HepG2 (cell line): ENCODE data around the gene CHADL. TPM values are rescaled to one million over a fixed set of nuclear protein-coding genes. Genes with fewer than 3 reads are reported as not detected.

Experiments
- AHR ChIP-seq: IDR thresholded peaks from 2 replicates; pipeline ENCODE4 v1.6.1; 2018; ENCODE audit warnings: missing genetic modification reagents, missing compliant biosample characterization
- ARID2 ChIP-seq: sonication (generic); formaldehyde crosslinking; IDR thresholded peaks from 2 replicates; pipeline ENCODE4 v1.8.1; 2022; ENCODE audit warnings: mild to moderate bottlenecking, missing genetic modification reagents, borderline replicate concordance
- BCL6 ChIP-seq: IDR thresholded peaks from 2 replicates; pipeline ENCODE4 v1.6.1; 2016; ENCODE audit warnings: missing genetic modification reagents, missing compliant biosample characterization
- CREB3 ChIP-seq: sonication (generic); formaldehyde crosslinking; IDR thresholded peaks from 2 replicates; pipeline ENCODE4 v1.5.0; 2020; ENCODE audit warnings: missing genetic modification reagents
- FOXA1 ChIP-seq, 2 experiments: fragments of 450-650 bp in 1 of 2; sonication (generic) in 1 of 2; formaldehyde crosslinking in 1 of 2; IDR thresholded peaks; 2 replicates each; pipeline versions ENCODE4 v1.4.0 to v1.6.1; 2016 to 2020; ENCODE audit warnings: missing genetic modification reagents in 1 of 2
- FOXC1 ChIP-seq: sonication (generic); formaldehyde crosslinking; IDR thresholded peaks from 2 replicates; pipeline ENCODE4 v1.8.0; 2022; ENCODE audit warnings: mild to moderate bottlenecking, missing genetic modification reagents, borderline replicate concordance
- HOMEZ ChIP-seq: IDR thresholded peaks from 2 replicates; pipeline ENCODE4 v1.6.1; 2016; ENCODE audit warnings: low read depth
- HOXA7 ChIP-seq: sonication (generic); formaldehyde crosslinking; IDR thresholded peaks from 2 replicates; pipeline ENCODE4 v1.8.1; 2022; ENCODE audit warnings: mild to moderate bottlenecking, missing genetic modification reagents, moderate library complexity
- MLXIP ChIP-seq: sonication (generic); formaldehyde crosslinking; IDR thresholded peaks from 2 replicates; pipeline ENCODE4 v1.9.0; 2021; ENCODE audit warnings: missing genetic modification reagents, borderline replicate concordance
- NPAS2 ChIP-seq: sonication (generic); formaldehyde crosslinking; IDR thresholded peaks from 2 replicates; pipeline ENCODE4 v1.8.0; 2022; ENCODE audit warnings: mild to moderate bottlenecking, missing genetic modification reagents, borderline replicate concordance
- PAF1 ChIP-seq: IDR thresholded peaks from 2 replicates; pipeline ENCODE4 v1.6.1; 2016; ENCODE audit warnings: missing genetic modification reagents, missing compliant biosample characterization
- POLR2G ChIP-seq: fragments of 200-400 bp; formaldehyde crosslinking; IDR thresholded peaks from 2 replicates; pipeline ENCODE4 v1.6.1; 2018; ENCODE audit warnings: mild to moderate bottlenecking, low read depth, low read length, moderate library complexity
- RFX1 ChIP-seq: fragments of 450-650 bp; IDR thresholded peaks from 2 replicates; pipeline ENCODE4 v1.6.1; 2017
- RFX5 ChIP-seq: IDR thresholded peaks from 2 replicates; pipeline ENCODE4 v1.6.1; 2011; ENCODE audit warnings: low read depth, low read length, improper control_type of control experiment
- RFXANK ChIP-seq: IDR thresholded peaks from 2 replicates; pipeline ENCODE4 v1.6.1; 2016
- SP5 ChIP-seq: IDR thresholded peaks from 2 replicates; pipeline ENCODE4 v1.6.1; 2016; ENCODE audit warnings: low read depth, borderline replicate concordance
- ZNF160 ChIP-seq: sonication (generic); formaldehyde crosslinking; IDR thresholded peaks from 2 replicates; pipeline ENCODE4 v1.8.0; 2022; ENCODE audit warnings: mild to moderate bottlenecking, inconsistent platforms, missing genetic modification reagents
- ZNF350 ChIP-seq: sonication (generic); formaldehyde crosslinking; IDR thresholded peaks from 2 replicates; pipeline ENCODE4 v1.4.0; 2020; ENCODE audit warnings: mild to moderate bottlenecking, low read depth, missing genetic modification reagents, borderline replicate concordance
- ZNF510 ChIP-seq: sonication (generic); formaldehyde crosslinking; IDR thresholded peaks from 2 replicates; pipeline ENCODE4 v1.4.0; 2020; ENCODE audit warnings: low read depth, mild to moderate bottlenecking, missing genetic modification reagents
- ZNF670 ChIP-seq: sonication (generic); formaldehyde crosslinking; IDR thresholded peaks from 2 replicates; pipeline ENCODE4 v1.8.0; 2022; ENCODE audit warnings: mild to moderate bottlenecking, missing genetic modification reagents, borderline replicate concordance
- ZNF775 ChIP-seq: sonication (generic); formaldehyde crosslinking; IDR thresholded peaks from 2 replicates; pipeline ENCODE4 v1.4.0; 2020; ENCODE audit warnings: missing genetic modification reagents, mild to moderate bottlenecking, moderate library complexity, borderline replicate concordance
- polyA plus RNA-seq, 8 experiments: library from polyadenylated mRNA; depleted of rRNA in 3 of 8; stranded (reverse) in 7 of 8; unstranded in 1 of 8; fragments of >200 nt; fragmentation: Illumina TruSeq in 4 of 8; extraction: Trizol in 4 of 8; gene quantifications; 2 replicates each; pipeline versions ENCODE4 v1.2.1 to v1.2.3, GENCODE V29; 2011 to 2016; ENCODE audit warnings: low read depth in 4 of 8, missing spikeins in 1 of 8, mixed read lengths in 1 of 8; ENCODE audit not compliant: insufficient read depth in 1 of 8
- total RNA-seq, 5 experiments: library from RNA; depleted of rRNA; stranded (reverse); fragments of >200 nt; fragmentation: Illumina TruSeq; extraction: Trizol; gene quantifications; 2 replicates each; pipeline ENCODE4 v1.2.3, GENCODE V29; 2016; ENCODE audit warnings: low read depth in 1 of 5
- TF ChIP-seq, protein P1 (sequence below): sonication (generic); formaldehyde crosslinking; IDR thresholded peaks from 2 replicates; pipeline ENCODE4 v1.4.0; 2020; ENCODE audit warnings: missing genetic modification reagents, borderline replicate concordance

Gene CHADL
- total and polyA plus RNA-seq, 2 of the 13 experiments (the other 11 are each of a cell fraction or from before 2014, with no cell fraction given) = 2.8 to 8.1 TPM

DNA sequence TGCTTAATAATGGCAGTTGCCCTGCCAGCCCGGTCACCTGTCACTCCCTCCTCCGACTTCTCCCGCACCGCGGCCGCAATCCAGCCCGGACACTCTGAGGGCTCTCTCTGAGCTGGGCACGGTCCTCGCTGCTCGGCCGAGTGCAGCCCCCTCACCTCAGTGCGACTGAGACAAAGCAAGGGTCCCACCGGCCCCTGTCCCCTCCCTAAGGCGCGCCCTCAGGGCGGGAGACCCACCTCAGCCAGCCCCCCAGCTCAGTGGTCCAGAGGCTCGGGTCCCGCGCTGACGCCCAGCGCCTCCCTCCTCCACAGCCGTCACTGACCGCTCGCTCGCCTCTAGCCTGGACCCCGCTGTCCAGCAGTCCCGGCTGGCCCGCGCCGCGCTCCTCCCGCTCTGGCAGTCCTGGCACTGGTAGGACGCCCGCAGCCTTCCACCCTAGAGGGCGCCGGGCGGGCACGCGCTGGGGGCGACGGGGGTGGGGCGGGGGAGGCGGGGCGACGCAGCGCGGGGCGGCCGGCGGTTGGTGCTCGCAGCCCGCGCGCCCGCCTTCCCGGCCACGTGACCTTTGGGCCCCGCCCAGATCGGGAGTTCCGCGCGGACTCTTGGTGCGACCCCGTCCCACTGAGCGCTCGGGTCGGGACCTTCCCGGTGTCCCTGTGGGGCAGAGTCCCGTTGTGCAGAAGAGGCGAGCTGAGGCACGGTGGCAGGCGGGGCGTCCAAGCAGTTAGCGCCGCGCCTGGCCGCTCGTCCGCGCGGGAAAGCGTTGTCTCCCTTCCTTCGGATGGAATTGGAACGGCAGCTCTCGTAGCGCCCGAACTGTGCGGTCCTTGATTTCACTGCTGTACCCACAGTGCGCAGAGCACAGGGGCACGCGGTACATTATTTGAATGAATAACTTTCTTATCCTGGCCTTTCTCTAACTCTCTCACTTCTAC is 43.4 kb downstream of the CHADL start (continued):
- TF ChIP-seq AHR (CRISPR knock-in tag) = no peak
- no peak for TF ChIP-seq CREB3
- TF ChIP-seq RFX5 = no peak
- 0 out of 2 replicates have a peak, but pooled peaks have one; percentile 37 for TF ChIP-seq RFXANK (CRISPR knock-in tag)
- TF ChIP-seq, protein P1, sequence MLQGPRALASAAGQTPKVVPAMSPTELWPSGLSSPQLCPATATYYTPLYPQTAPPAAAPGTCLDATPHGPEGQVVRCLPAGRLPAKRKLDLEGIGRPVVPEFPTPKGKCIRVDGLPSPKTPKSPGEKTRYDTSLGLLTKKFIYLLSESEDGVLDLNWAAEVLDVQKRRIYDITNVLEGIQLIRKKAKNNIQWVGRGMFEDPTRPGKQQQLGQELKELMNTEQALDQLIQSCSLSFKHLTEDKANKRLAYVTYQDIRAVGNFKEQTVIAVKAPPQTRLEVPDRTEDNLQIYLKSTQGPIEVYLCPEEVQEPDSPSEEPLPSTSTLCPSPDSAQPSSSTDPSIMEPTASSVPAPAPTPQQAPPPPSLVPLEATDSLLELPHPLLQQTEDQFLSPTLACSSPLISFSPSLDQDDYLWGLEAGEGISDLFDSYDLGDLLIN (CRISPR knock-in tag) = no peak
- TF ChIP-seq ARID2 (CRISPR knock-in tag) = peak; percentile 37; the same call in 1 of the 2 replicates
- TF ChIP-seq SP5 = peak; percentile 60; the same call in 1 of the 2 replicates
- TF ChIP-seq ZNF510 (CRISPR knock-in tag) = no peak
- no peak for TF ChIP-seq MLXIP
- no peak for TF ChIP-seq ZNF775 (CRISPR knock-in tag)
- TF ChIP-seq NPAS2 (CRISPR knock-in tag) = no peak
- TF ChIP-seq HOMEZ (CRISPR knock-in tag) = no peak
- no peak for TF ChIP-seq ZNF350
- TF ChIP-seq FOXA1 (IDR thresholded peaks at IDR 0.05) = no peak
- TF ChIP-seq FOXA1 (CRISPR knock-in tag; IDR thresholded peaks at IDR 0.05) = no peak
- TF ChIP-seq FOXC1 (CRISPR knock-in tag) = peak; percentile 45; the same call in 1 of the 2 replicates
- no peak for TF ChIP-seq BCL6 (CRISPR knock-in tag)
- TF ChIP-seq PAF1 (CRISPR knock-in tag) = no peak
- no peak for TF ChIP-seq HOXA7
- no peak for TF ChIP-seq RFX1
- no peak for TF ChIP-seq ZNF670 (CRISPR knock-in tag)
- no peak for TF ChIP-seq ZNF160 (CRISPR knock-in tag)
- peak; percentile 32; the same call in 1 of the 2 replicates for TF ChIP-seq POLR2G
